Stimulated activated CD4-positive, alpha-beta T cell treated with anti-CD3 and anti-CD28 coated beads, TNF-alpha, amount 100 ng/mL, for 24 hours (primary cell): ENCODE data around the gene ATP8A2.
"Not testable (repeated sequence)": the region's sequence is repeated elsewhere in the genome, so short reads cannot be mapped to it uniquely, and the experiment has no call there.

Source experiments
- DNase-seq, 3 experiments: peaks; one replicate each; pipeline ENCODE4 v3.0.0-alpha.2; 2020; ENCODE audit warnings: low read depth in 3 of 3

The ATP8A2 gene

GRCh38 chr13:25803641-25804040 lies 431.9 kb downstream of the ATP8A2 start:
- DNase-seq: no peak

GRCh38 chr13:25806264-25806974 lies 434.6 kb downstream of the ATP8A2 start:
- no peak for DNase-seq

GRCh38 chr13:25807562-25807961 lies 435.8 kb downstream of the ATP8A2 start:
- no peak for DNase-seq

- DNase-seq: no peak
Measured at GRCh38 chr13:25811506-25811905, 439.7 kb downstream of the ATP8A2 start.

GRCh38 chr13:25816239-25816638 lies 444.5 kb downstream of the ATP8A2 start:
- no peak for DNase-seq

- DNase-seq: no peak
Measured at GRCh38 chr13:25819856-25820530, 448.2 kb downstream of the ATP8A2 start.

- DNase-seq: no peak
Measured at GRCh38 chr13:25821776-25822175, 450.0 kb downstream of the ATP8A2 start.

GRCh38 chr13:25827221-25827620 lies 455.4 kb downstream of the ATP8A2 start:
- DNase-seq: not testable (repeated sequence)

- DNase-seq: no peak
Measured at GRCh38 chr13:25827831-25828465, 456.2 kb downstream of the ATP8A2 start.

GRCh38 chr13:25833761-25834160 lies 462.0 kb downstream of the ATP8A2 start:
- no peak for DNase-seq

- DNase-seq: no peak
Measured at GRCh38 chr13:25836574-25837336, 465.0 kb downstream of the ATP8A2 start.

- no peak for DNase-seq
Measured at GRCh38 chr13:25839371-25839770, 467.6 kb downstream of the ATP8A2 start.

GRCh38 chr13:25840261-25840660 lies 468.5 kb downstream of the ATP8A2 start:
- DNase-seq: no peak

- DNase-seq: no peak
Measured at GRCh38 chr13:25840931-25841330, 469.2 kb downstream of the ATP8A2 start.

- no peak for DNase-seq
Measured at GRCh38 chr13:25843692-25844091, 471.9 kb downstream of the ATP8A2 start.

- DNase-seq: no peak
Measured at GRCh38 chr13:25844559-25845434, 473.0 kb downstream of the ATP8A2 start.

- no peak for DNase-seq
Measured at GRCh38 chr13:25846222-25846984, 474.6 kb downstream of the ATP8A2 start.

- DNase-seq: no peak
Measured at GRCh38 chr13:25847145-25847544, 475.4 kb downstream of the ATP8A2 start.

- DNase-seq: no peak
Measured at GRCh38 chr13:25847635-25848626, 476.2 kb downstream of the ATP8A2 start.
